ENCODE results near the gene LILRA6. TPM values are rescaled to one million over a fixed set of nuclear protein-coding genes. Genes with fewer than 3 reads are reported as not detected.
"Not testable (repeated sequence)": the region's sequence is repeated elsewhere in the genome, so short reads cannot be mapped to it uniquely, and the experiment has no call there.

The LILRA6 gene
- total RNA-seq, 1 experiment from 2014 or later, result not detected

GRCh38 chr19:54230031-54230430, 12.6 kb downstream of the LILRA6 start:
- no peak for DNase-seq (ENCODE audit: low spot score)
- ChIA-PET POLR2A (ENCODE audit: low non-redundant PET) (no interaction called here), CTCF (no interaction called here)
- no TSS peak for BruUV-seq (replicated peaks)
- TF ChIP-seq EZH2 (IDR thresholded peaks at IDR 0.05; ENCODE audit: borderline replicate concordance, low read depth, low read length, poor library complexity, severe bottlenecking) (no peak), CTCF (conservative IDR thresholded peaks at IDR 0.05; ENCODE audit: low read depth, low read length) (no peak)
- H3K9me3 ChIP-seq (ENCODE audit: low read depth, low read length, poor library complexity, severe bottlenecking), result no peaks in the 10 kb centered on the region
- intact Hi-C loops (cut with micrococcal nuclease; ENCODE audit: unreplicated experiment), result loop anchor here (2.0 kb wide), 1 partner anchor 61 kb away; no protein-coding TSS in a partner anchor
- no peaks in the 10 kb centered on the region for H3K4me1 ChIP-seq (ENCODE audit: insufficient read depth, low read length, poor library complexity, severe bottlenecking)
- H3K27ac ChIP-seq (ENCODE audit: low read depth, low read length, poor library complexity, severe bottlenecking), result no peak overlapping the region
- H3K4me3 ChIP-seq (ENCODE audit: low read depth, low read length, poor library complexity, severe bottlenecking), result no peak overlapping the region
- H3K36me3 ChIP-seq (ENCODE audit: insufficient read depth, low read length, poor library complexity, severe bottlenecking), result no peaks in the 10 kb centered on the region
- peaks cover 21% of the 10 kb centered on the region for H3K27me3 ChIP-seq (replicated peaks; ENCODE audit: insufficient read depth, low read depth, low read length, poor library complexity)

- no peak for TF ChIP-seq CTCF (conservative IDR thresholded peaks at IDR 0.05; ENCODE audit: low read depth, low read length)
- no peak for TF ChIP-seq EZH2 (IDR thresholded peaks at IDR 0.05; ENCODE audit: borderline replicate concordance, low read depth, low read length, poor library complexity, severe bottlenecking)
- Histone ChIP-seq H3K27me3 (replicated peaks; ENCODE audit: insufficient read depth, low read depth, low read length, poor library complexity) (peaks cover 17% of the 10 kb centered on the region), H3K36me3 (ENCODE audit: insufficient read depth, low read length, poor library complexity, severe bottlenecking) (no peaks in the 10 kb centered on the region), H3K4me1 (ENCODE audit: insufficient read depth, low read length, poor library complexity, severe bottlenecking) (no peaks in the 10 kb centered on the region), H3K27ac (ENCODE audit: low read depth, low read length, poor library complexity, severe bottlenecking) (no peak overlapping the region), H3K4me3 (ENCODE audit: low read depth, low read length, poor library complexity, severe bottlenecking) (no peak overlapping the region), H3K9me3 (ENCODE audit: low read depth, low read length, poor library complexity, severe bottlenecking) (no peaks in the 10 kb centered on the region)
- CTCF ChIA-PET, result no interaction called here
- intact Hi-C loops (cut with micrococcal nuclease; ENCODE audit: unreplicated experiment), result no loop called here
- BruUV-seq (replicated peaks), result no TSS peak
- DNase-seq (ENCODE audit: low spot score), result no peak
- POLR2A ChIA-PET (ENCODE audit: low non-redundant PET), result no interaction called here
Measured at GRCh38 chr19:54229146-54229545, 13.4 kb downstream of the LILRA6 start.

GRCh38 chr19:54224619-54225018, 18.0 kb downstream of the LILRA6 start:
- CTCF ChIA-PET, result not testable (repeated sequence)

GRCh38 chr19:54223937-54224281, 18.7 kb downstream of the LILRA6 start:
- H3K27ac ChIP-seq (ENCODE audit: low read depth, low read length, poor library complexity, severe bottlenecking); POLR2A ChIA-PET (ENCODE audit: low non-redundant PET); BruUV-seq (replicated peaks); CTCF ChIA-PET; H3K36me3 ChIP-seq (ENCODE audit: insufficient read depth, low read length, poor library complexity, severe bottlenecking); H3K4me1 ChIP-seq (ENCODE audit: insufficient read depth, low read length, poor library complexity, severe bottlenecking); H3K4me3 ChIP-seq (ENCODE audit: low read depth, low read length, poor library complexity, severe bottlenecking); DNase-seq (ENCODE audit: low spot score); H3K9me3 ChIP-seq (ENCODE audit: low read depth, low read length, poor library complexity, severe bottlenecking): not testable (repeated sequence)
- H3K27me3 ChIP-seq (replicated peaks; ENCODE audit: insufficient read depth, low read depth, low read length, poor library complexity), result peaks cover 10% of the 10 kb centered on the region
- intact Hi-C loops (cut with micrococcal nuclease; ENCODE audit: unreplicated experiment), result loop anchor here (2.0 kb wide), 1 partner anchor 15 kb away; no protein-coding TSS in a partner anchor

More at GRCh38 chr19:54224619-54225018, 18.0 kb downstream of the LILRA6 start:
- POLR2A ChIA-PET (ENCODE audit: low non-redundant PET); H3K27ac ChIP-seq (ENCODE audit: low read depth, low read length, poor library complexity, severe bottlenecking); H3K4me3 ChIP-seq (ENCODE audit: low read depth, low read length, poor library complexity, severe bottlenecking); H3K36me3 ChIP-seq (ENCODE audit: insufficient read depth, low read length, poor library complexity, severe bottlenecking); H3K9me3 ChIP-seq (ENCODE audit: low read depth, low read length, poor library complexity, severe bottlenecking); intact Hi-C loops (cut with micrococcal nuclease; ENCODE audit: unreplicated experiment); H3K4me1 ChIP-seq (ENCODE audit: insufficient read depth, low read length, poor library complexity, severe bottlenecking); BruUV-seq (replicated peaks); DNase-seq (ENCODE audit: low spot score): not testable (repeated sequence)
- H3K27me3 ChIP-seq (replicated peaks; ENCODE audit: insufficient read depth, low read depth, low read length, poor library complexity), result peaks cover 15% of the 10 kb centered on the region

GRCh38 chr19:54223277-54223936, 19.2 kb downstream of the LILRA6 start:
- H3K27me3 ChIP-seq (replicated peaks; ENCODE audit: insufficient read depth, low read depth, low read length, poor library complexity); POLR2A ChIA-PET (ENCODE audit: low non-redundant PET); H3K27ac ChIP-seq (ENCODE audit: low read depth, low read length, poor library complexity, severe bottlenecking); H3K4me3 ChIP-seq (ENCODE audit: low read depth, low read length, poor library complexity, severe bottlenecking); CTCF ChIA-PET; BruUV-seq (replicated peaks); DNase-seq (ENCODE audit: low spot score); H3K36me3 ChIP-seq (ENCODE audit: insufficient read depth, low read length, poor library complexity, severe bottlenecking); H3K9me3 ChIP-seq (ENCODE audit: low read depth, low read length, poor library complexity, severe bottlenecking); H3K4me1 ChIP-seq (ENCODE audit: insufficient read depth, low read length, poor library complexity, severe bottlenecking): not testable (repeated sequence)
- intact Hi-C loops (cut with micrococcal nuclease; ENCODE audit: unreplicated experiment), result loop anchor here (2.0 kb wide), 1 partner anchor 15 kb away; no protein-coding TSS in a partner anchor

- H3K27me3 ChIP-seq (replicated peaks; ENCODE audit: insufficient read depth, low read depth, low read length, poor library complexity); H3K27ac ChIP-seq (ENCODE audit: low read depth, low read length, poor library complexity, severe bottlenecking); POLR2A ChIA-PET (ENCODE audit: low non-redundant PET); H3K4me3 ChIP-seq (ENCODE audit: low read depth, low read length, poor library complexity, severe bottlenecking); BruUV-seq (replicated peaks); DNase-seq (ENCODE audit: low spot score); H3K9me3 ChIP-seq (ENCODE audit: low read depth, low read length, poor library complexity, severe bottlenecking); H3K36me3 ChIP-seq (ENCODE audit: insufficient read depth, low read length, poor library complexity, severe bottlenecking); CTCF ChIA-PET; H3K4me1 ChIP-seq (ENCODE audit: insufficient read depth, low read length, poor library complexity, severe bottlenecking): not testable (repeated sequence)
- intact Hi-C loops (cut with micrococcal nuclease; ENCODE audit: unreplicated experiment), result loop anchor here (2.0 kb wide), 1 partner anchor 16 kb away; no protein-coding TSS in a partner anchor
Measured at GRCh38 chr19:54222474-54223276, 19.9 kb downstream of the LILRA6 start, which contains the start of gene LILRB3. TSS of gene LILRB3 (minus strand) at chr19:54223007. CDS start at chr19:54222976, 31 bp downstream.

Measured in A673 (cell line).